RPMI8226 (cell line): ENCODE measurements around the gene CFDP1.

Source experiments
- DNase-seq: peaks from one replicate; pipeline ENCODE4 v3.0.0-alpha.2; 2015

The CFDP1 gene

DNA sequence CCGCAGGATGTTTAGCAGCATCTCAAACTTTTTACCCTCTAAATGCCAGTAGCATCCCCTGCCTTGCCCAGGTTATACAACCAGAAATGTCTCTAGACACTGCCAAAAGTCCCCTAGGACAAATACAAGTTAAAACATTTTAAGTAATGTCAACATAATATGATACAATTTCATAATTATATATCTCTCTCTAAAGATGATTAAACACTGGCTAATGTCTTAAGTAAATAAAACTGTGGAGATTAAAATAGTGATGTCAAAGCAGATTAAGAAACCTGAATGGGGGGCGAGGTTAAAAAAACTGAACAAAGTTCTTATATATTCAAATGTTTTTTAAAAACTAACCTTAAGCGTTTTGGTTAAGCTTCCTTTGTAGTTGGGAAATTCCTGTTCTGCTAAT, 62.1 kb downstream of the CFDP1 start:
- no peak for DNase-seq

DNA sequence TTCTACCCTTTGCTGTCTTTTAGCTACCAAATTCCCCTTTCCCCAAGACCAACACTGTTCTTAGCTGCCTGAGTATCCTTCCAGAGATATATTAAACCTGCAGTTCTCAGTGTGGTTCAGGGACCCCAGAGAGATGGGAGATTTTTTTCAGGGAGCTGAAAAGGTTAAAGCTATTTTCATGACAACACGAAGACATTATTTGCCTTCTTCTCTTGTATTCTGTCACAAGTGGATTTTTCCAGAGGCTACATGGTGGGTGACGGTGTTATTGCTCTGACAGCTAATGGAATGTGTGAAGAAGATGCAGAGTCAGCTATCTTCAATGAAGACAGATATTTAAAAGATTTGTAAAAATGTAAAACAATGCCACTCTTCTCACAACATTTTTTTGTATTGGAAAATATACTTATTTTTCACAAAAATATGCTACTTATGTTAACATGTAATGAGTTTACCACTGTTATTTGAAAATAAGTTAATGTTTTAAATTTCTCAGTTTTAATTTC, 69.0 kb downstream of the CFDP1 start:
- DNase-seq, result no peak

DNA sequence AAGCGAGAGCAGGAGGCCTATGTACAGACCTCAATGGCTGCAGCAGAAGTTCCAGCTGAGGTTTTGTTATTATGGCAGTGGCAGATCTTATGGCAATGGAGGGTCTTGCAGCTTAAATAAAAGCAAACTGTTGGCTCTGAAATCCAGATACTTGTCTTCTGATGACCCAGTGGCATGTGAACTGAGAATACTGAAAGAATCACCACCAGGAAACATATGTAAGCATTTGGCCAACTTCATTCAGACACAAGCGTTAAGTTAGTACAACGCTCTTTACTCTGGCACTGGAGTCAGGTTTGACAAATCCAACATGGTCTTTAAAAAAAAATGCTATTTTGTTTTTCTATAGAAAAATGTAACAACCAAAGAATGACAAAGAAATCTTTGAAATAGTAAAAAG, 70.5 kb downstream of the CFDP1 start:
- DNase-seq, result no peak

DNA sequence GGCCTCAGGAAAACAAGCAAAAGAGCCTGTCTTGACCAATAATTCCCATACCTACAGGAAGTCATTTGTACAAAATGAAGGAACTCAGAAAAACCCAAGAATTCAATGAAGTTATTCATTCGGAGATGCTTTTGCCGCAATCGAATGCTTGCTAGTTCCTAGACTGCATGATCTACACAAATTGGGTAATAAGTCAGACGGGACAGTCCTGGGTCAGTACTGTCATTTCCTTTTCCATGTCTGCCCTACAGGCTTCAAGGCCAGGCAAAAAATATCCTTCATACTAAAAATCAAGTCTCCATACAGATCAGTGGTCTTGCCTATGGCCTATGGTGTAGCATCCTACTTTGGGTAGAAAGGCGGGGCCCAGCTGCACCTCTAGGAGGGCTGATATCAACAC, 71.4 kb downstream of the CFDP1 start:
- no peak for DNase-seq

DNA sequence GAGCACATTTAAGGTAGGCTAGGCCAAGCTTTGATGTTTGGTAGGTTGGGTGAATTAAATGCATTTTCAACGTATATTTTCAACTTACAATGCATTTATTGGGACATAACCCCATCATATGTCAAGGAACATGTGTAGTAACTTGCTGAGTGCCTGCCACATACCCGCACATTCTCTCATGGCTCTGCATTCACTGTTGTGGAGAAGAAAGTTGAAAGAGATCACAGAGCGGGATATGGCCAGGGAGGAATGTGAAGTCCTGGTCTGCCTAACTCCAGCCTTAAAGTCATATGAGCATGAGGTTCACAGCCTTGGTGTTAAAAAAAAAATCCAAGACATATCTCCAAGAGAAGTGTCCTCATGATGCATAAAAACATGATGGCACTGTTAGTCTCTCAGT, 79.1 kb downstream of the CFDP1 start:
- DNase-seq, result no peak

DNA sequence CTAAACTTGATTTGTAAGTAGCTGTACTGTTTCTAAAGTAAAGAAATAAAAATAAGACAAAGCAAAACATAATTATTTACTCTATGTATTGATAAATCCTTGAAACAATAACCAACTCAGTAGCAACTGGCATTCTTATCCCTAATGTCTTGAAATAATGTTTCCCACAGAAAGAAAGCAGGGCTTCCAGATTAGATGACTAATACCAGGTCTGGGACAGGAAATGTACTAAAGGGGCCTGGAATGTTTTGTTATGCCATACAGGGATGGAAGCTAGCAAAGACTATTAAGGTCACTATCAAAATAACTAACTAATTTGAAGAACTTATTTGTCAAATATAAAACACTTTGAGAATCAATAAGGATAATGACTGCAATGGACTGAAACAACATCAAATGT, 82.1 kb downstream of the CFDP1 start:
- DNase-seq, result no peak

DNA sequence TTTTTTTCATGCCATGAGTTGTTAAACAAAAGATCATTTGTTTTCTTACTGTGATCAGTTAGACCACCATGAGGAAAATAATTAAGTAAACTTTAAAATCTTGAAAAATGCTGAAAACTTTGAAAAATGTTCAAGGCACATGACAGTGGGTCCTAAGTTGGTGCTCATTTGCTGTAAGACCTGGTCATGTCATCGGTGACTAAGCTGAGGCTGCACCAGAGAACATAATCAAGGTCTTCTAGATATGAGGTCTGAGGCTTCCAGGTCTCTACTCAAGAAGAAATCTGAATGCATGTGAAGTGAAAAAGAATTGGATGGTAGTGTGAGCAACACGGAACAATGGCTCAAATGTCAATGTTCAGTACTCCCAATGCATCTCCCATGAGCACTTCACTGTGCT, 87.6 kb downstream of the CFDP1 start:
- no peak for DNase-seq

DNA sequence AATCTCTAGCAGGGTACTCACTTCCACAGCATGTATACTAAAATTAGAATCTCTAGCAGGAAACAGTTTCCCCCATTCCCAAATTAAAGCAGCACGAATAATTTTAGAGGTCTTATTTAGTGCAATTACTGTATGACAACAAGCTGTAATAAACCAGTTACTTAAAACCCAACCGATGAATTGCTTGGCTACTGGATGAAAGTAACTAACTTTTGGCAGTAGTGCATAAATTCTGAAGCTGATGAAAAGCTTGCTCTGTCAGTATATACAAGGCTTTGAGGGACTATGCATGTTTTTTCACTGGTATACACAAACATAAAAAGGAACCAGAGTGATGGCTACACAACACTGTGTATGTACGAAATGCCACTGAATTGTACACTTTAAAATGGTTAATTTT, 89.4 kb downstream of the CFDP1 start:
- DNase-seq, result no peak

DNA sequence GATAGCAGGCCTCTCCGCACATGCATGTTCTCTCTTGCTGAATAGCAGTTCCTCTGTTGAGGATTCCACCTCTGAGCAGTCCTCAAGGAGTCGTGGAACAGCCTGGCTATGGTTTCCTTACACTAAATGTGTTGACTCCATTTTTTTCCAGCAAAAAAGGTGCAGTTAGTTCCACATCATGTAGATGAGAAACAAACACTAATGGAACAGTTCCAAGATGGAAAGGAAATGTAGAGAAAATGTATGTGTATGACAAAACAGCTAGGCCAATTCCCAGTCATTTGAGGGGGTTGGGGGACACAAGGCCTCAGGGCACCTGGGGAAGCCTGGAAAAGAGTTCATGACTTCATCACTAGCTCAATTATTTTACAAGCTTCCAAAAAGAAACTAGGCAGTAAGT, 90.0 kb downstream of the CFDP1 start:
- no peak for DNase-seq

DNA sequence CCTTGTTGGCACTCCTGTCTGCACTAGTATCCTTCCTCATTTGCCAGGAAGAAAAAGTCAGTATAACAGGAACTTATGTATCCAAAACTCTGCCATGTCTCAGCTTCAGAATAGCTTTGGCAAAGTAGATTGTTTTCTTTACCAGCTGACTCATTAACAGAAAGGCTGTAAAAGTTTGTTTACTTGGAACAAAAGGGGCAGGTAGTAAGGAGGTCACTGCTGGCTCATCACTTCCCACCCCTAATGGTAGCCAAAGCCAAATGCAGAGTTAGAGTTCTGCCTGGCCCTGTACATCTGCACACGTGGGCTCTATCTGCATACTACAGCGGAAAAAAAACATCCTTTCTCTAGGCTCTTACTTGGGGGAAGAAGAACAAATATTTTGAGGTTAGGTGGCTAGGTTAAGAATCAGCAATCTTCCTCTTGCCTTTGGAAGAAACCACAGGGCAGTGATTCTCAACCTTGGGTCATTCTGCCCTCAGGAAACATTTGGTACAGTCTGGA, 90.9 kb downstream of the CFDP1 start:
- DNase-seq, result peak; percentile 84

DNA sequence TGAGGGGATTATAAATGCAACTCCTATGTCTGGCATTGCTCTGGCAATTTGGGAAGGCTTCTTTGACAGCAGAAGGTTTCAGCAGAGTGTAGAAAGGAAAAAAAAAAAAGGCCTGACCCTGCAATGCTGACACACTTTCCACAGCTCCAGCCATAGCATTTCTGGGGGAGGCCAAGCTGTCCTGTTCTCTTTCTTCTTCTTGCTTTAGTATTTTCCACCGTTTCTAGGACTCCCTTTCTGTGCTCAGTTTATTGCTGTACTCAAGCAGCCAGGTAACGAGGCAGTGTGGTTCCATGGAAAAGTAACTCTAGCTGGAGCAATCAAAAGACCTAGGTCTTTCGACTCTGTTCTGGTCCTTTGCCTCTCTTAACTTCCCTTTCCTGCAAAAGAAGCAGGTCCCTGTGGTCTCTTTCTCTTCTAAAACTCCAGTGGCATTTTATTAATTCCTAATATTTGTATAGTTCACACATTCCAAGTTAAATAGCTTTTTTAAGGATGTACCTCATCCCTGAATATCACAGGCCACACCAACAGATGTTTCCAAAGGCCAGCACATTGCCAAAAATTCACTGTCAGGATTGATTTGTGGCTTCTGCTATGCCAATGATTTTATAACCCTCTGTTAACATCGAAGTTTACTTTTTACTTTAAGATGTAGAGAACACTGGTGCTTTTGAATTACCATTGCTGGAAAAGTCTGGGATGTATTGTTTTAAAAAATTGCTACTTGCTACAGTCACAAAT, 91.6 kb downstream of the CFDP1 start:
- no peak for DNase-seq

DNA sequence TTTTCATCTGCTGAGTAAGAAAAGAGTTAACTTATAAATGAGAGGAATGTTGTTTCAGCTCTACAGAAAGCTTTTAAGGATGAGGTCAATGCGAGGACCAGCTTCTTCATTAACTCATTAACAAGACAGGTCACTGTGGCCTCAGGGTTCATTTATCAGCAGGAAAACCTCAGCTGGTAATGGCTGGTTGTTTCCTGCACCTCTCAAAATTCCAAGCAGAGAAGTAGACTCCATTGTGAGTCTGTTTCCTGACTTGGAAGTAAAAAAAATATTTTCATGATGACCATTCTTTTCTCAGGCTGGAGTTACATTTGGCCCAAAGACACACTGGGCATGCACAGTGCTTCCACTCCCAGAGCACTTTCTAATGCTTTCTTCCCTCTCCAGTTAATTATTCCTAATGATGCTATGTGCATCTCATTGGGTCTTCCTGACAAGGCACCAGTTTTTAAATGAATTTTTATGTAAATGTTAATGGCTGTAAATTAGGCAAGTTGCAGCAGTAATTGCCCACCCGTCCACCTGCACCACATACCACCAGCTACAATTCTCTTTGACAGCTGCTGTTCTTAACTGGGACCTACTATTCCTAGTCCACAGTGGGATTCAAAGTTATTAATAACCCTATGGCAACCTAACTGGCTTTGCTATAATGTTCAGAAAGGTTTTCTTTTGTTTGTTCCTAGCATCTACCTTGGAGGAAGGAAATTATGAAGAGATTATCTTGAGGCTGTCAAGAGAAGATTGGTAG, 92.4 kb downstream of the CFDP1 start:
- no peak for DNase-seq

DNA sequence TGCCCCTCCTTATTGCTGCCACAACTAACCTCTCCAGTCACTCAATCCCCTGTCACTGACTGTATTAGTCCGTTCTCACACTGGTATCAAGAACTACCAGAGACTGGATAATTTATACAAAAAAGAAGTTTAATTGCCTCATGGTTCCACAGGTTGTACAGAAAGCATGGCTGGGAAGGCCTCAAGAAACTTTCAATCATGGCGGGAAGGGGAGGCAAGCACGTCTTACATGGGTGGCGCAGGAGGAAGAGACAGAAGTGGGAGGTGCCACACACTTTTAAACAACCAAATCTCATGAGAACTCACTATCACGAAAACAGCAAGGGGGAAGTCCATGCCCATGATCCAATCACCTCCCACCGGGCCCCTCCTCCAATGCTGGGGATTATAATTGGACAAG, 95.9 kb downstream of the CFDP1 start:
- no peak for DNase-seq

DNA sequence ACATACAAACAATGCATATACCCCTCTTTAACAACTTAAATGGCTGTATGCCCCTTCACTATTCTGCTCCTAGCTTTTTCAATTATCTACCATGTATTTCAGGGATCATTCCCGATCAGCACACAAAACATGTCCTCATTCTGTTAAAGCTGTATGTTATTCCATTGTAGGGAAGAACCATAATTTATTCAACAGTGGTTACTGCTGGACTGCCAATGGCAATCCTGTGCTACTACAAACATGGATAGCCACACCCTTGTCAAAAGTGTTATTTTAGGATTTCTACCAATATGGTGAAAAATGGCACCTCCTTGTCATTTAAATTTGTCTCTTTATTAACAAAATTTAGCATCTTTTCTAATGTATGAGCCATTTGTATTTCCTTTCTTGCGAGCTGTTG, 96.8 kb downstream of the CFDP1 start:
- DNase-seq, result no peak

DNA sequence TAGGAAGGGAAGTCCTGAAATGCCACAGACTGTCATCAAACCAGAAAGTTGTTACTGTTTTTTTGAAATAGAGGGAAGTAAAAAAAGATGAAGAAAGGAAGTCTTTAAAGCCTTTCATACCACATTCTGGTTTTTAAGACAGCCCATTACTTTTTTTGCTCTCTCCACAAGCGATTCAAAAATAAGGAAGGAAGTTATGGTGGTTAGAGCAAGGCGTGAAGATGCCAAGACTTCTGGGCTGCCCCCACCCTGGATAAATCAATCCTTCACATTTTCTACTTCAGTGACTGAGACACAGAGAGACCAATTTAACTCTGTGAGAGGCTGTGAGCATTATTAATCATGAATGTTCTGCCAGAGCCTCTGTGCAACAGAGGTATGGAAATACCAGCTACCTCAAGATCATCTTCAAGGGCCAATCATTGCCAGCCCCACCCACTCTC, 99.6 kb downstream of the CFDP1 start:
- DNase-seq, result no peak

DNA sequence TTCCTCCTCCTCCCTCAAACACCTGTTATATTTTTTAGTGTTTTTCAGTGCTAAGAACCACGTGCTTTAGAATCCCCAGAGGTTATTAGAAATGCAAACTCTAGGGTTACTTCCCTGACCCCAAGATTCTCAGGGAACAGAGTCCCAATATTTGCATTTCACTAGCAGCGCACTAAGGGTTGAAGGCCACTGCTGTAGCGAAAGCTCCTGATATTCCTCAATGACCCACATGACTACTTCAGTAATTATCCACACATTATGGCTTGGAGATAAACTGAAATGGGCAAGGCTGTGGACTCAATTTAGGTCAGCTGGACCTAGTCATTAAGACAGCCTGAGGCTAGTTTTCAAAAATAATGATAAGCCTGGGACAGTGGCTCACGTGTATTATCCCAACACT, 103.4 kb downstream of the CFDP1 start:
- no peak for DNase-seq

DNA sequence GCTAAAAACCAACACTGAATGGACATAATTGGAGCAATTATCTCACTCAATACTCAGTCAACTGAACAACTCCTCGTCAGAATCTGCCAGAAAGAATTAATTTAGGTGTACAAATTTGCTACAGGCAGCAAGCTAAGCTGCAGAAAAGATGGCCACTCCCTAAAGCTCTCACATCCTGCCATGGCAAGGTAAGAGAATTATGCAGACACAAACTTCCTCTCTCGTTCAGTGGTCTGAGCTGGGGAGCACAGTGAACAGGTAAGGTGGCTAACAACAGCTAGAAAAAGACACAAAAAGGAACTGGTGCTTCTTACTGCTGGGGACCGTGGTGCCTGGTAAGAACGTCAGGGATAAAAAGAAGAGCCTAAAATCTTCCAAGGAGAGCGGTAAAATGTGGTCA, 107.0 kb downstream of the CFDP1 start:
- DNase-seq, result no peak

DNA sequence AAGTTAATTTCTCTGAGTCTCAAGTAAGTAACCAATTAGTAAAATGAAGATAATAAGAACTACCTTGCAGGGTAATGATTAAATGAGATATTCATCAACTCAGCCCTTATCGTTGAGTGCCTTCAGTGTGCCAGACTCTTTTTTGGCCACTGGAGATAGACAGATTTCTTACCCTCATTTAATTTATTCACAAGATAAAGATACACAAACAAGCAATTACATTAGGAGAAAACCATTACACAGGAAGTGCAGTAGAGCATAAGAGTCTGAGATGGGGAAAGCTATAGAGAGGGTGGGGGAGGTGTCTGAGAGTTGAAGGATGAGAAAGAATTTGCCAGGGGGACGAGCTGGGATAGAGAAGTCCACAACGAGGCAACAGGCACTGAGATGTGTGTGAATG, 109.4 kb downstream of the CFDP1 start:
- DNase-seq, result no peak

DNA sequence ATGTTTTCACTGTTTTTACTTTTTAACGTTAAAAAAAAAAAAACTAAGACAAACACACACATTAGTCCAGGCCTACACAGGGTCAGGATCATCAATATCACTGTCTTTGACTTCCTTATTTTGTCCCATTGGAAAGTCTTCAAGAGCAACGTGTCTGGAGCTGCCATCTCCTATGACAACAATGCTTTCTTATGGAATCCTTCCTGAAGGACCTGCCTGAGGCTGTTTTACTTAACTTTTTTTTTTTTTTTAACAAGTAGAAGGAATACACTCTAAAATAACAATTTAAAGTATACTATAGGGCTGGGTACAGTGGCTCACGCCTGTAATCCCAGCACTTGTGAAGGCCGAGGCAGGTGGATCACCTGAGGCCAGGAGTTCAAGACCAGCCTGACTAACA, 110.1 kb downstream of the CFDP1 start:
- no peak for DNase-seq

DNA sequence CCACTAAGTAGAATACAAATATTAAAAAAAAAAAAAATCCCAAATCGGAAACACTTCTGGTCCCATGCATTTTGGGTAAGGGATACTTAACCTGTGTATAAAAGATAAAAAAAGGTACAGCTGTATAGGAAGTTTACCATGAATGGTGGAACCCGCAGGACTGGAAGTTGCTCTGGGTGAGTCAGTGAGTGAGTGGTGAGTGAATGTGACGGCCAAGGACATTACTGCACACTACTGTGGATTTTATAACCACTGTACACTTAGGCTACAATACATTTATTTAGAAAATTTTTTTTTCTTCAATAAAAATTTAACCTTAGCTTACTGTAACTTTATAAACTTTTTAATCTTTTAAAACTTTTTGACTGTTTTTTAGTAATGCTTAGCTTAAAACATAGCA, 110.6 kb downstream of the CFDP1 start:
- no peak for DNase-seq

DNA sequence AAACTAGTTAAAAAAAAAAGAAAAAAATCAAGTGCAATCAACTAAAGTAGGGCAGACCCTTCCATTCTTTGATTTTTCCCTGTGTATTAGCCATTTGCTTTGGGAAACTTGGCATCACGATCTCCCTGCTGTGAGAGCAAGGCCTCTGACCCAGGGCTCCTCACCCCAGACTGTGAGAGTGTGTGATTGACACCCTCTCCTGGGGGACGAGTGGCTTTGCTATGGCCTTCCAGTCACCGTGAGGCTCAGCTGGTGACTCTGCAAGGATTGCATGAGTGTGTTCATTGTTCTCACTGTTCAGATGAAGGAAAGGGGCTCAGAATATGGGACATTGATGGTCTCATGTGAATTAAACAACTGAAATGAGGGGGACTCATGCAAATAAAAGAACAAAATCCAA, 112.9 kb downstream of the CFDP1 start:
- DNase-seq, result no peak

DNA sequence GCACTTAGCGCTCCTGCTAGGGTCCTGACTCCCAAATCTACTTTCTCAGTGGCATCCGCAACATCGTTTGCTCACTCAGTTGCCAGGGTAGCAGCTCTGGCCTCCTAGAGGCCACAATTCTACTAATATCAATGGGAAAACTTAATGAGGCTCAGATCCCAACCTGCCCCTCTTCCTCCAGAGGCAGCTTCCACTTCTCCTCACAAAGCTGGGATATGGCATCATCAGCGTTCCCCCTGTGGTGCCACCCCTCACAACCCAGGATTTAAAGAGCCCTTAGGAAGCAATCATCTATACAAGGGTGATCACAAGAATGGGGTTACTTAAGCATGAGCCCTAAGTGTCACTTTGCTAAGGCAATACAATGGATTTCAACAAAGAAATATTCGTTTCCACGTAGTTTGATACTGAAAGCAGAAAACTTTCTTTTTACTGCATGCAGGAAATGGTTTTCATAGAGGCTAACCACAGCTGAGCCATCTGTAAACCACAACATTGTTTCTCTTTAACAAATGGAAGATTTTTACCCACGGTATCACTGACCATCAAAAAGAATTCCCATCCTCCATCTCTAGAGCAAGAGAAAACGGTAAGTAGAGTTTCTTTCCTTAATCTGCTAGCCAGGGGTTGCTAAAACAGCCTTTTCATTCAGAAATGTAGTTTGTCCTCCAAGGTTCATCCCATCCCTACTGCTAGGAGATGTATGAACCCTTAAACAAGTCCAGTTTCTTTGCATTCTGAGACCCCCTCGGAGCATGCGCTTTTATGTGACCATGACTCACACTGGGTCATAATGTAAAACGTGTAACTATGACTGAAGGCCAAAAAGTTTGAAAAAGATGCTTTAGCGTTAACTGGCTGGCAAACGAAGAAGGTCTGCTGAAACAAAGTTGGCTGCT, 113.5 kb downstream of the CFDP1 start:
- DNase-seq, result peak; percentile 45

DNA sequence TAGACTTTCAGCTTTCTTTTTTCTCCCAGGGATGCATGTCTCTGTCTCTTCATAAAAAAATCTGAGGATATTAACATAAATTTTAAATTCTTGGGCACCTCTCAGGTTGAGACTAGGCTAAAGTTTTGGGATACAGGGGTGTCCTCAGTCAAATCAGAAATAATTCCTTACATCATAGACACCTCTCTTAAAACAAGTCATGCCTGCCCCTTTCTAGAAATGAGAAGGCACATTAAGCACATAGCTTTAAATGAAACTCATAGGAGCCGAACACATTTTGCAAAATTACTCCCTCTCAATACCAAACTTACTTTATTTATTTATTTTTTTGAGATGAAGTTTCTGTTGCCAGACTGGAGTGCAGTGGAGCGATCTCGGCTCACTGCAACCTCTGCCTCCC, 114.6 kb downstream of the CFDP1 start:
- DNase-seq, result no peak
